ENCODE results near the gene LHX4.

DNA sequence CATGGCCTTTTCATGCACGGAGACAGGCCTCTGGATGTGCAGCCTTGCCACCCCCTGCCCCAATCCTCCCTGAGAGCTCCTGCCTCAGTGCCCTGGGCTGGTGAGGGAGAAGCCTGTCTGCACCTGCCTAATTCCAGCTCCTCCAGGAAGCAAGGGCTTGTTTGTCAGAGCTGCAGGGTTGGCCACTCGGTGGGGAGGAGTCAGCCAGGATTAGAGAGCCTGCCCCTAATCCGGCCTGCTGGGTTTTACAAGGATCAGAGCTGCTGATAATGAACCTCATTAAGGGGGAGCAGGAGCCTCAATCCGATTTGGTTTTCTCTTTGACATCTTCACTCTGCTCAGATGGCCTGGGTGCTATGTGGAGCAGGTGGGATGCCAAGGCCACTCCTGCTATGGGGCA is 31.9 kb upstream of the LHX4 start:
- TF ChIP-seq, protein P1, sequence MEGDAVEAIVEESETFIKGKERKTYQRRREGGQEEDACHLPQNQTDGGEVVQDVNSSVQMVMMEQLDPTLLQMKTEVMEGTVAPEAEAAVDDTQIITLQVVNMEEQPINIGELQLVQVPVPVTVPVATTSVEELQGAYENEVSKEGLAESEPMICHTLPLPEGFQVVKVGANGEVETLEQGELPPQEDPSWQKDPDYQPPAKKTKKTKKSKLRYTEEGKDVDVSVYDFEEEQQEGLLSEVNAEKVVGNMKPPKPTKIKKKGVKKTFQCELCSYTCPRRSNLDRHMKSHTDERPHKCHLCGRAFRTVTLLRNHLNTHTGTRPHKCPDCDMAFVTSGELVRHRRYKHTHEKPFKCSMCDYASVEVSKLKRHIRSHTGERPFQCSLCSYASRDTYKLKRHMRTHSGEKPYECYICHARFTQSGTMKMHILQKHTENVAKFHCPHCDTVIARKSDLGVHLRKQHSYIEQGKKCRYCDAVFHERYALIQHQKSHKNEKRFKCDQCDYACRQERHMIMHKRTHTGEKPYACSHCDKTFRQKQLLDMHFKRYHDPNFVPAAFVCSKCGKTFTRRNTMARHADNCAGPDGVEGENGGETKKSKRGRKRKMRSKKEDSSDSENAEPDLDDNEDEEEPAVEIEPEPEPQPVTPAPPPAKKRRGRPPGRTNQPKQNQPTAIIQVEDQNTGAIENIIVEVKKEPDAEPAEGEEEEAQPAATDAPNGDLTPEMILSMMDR (IDR thresholded peaks at IDR 0.05) = no peak
- TF ChIP-seq POLR2A (IDR thresholded peaks at IDR 0.05) (no peak), EP300 (IDR thresholded peaks at IDR 0.05) (no peak)

All from tibial nerve (tissue), 4 donors.